Measurements from ENCODE around the gene VPS13D. TPM values are rescaled to one million over a fixed set of nuclear protein-coding genes. Genes with fewer than 3 reads are reported as not detected.

The VPS13D gene
- total and polyA plus RNA-seq, 2 of the 4 experiments (the other 2 are of a cell fraction), result 9.0 to 16.3 TPM

DNA sequence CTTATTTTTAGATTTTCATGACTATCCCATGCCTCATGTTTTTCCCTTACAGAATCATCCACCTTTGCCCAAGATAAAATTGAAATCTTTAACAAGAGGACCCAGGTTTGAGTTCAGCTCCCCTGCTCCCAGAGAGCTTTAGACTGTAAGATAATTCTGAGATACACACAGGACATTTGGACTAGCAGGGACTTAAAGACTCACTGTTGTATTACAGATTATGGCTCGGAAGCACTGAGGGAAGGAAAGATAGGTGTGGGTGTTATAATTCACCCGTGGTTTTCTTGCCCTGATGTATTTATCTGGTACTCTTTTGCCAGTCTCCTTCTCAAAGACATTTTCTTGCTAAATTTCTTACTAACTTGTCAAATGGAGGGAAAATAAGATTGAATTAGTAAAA is 238.5 kb downstream of the VPS13D start:
- H3K4me1 ChIP-seq (ENCODE audit: control insufficient read depth, insufficient read depth, low read length), result peaks cover 10% of the 10 kb centered on the region
- ChIA-PET CTCF (no interaction called here), POLR2A (ENCODE audit: unreplicated experiment) (no interaction called here)
- no peaks in the 10 kb centered on the region for H4K20me1 ChIP-seq (ENCODE audit: insufficient read depth, low read length)
- H3K9me3 ChIP-seq (ENCODE audit: control insufficient read depth, insufficient read depth, low read length), result no peaks in the 10 kb centered on the region
- H2BK20ac ChIP-seq (ENCODE audit: low read depth, low read length), result no peak overlapping the region
- no peak overlapping the region for H3K14ac ChIP-seq (replicated peaks; ENCODE audit: low read depth, low read length)
- H2AFZ ChIP-seq (replicated peaks; ENCODE audit: low read length, poor library complexity), result no peak overlapping the region
- H3K27ac ChIP-seq (ENCODE audit: insufficient read depth, low read length), result no peak overlapping the region
- H3K4ac ChIP-seq (ENCODE audit: low read depth, low read length), result peak overlapping the region; percentile 24; the same call in 1 of the 2 replicates
- H2BK5ac ChIP-seq (ENCODE audit: low read depth, low read length, poor library complexity, severe bottlenecking), result no peak overlapping the region
- dilution Hi-C loops (cut with HindIII; ENCODE audit: low sequenced_read_pairs, unreplicated experiment) (no loop called here), in situ Hi-C loops (cut with MboI; ENCODE audit: low sequenced_read_pairs) (no loop called here), intact Hi-C loops (cut with micrococcal nuclease) (no loop called here)
- H3K9me1 ChIP-seq (ENCODE audit: insufficient read depth, low read length), result peaks cover 2% of the 10 kb centered on the region
- H4K91ac ChIP-seq (ENCODE audit: insufficient read depth, low read depth, low read length), result no peak overlapping the region
- H3K23ac ChIP-seq (ENCODE audit: low read depth, low read length), result no peak overlapping the region
- DNase-seq (no peak), ATAC-seq (ENCODE audit: low read depth) (no peak)
- no peak overlapping the region for H2BK120ac ChIP-seq (ENCODE audit: low read depth, low read length)
- H3K56ac ChIP-seq (ENCODE audit: extremely low read depth, insufficient read depth, low read length), result no peak overlapping the region
- H4K8ac ChIP-seq (ENCODE audit: low read depth in 2 of 2, low read length in 2 of 2), result 0 out of 4 replicates have a peak overlapping the region, but pooled peaks of 1 of the 2 experiments have one; percentile 25
- WGBS, 2 experiments (ENCODE audit: extremely low coverage in 2 of 2, insufficient read length in 1 of 2), result no CpG with 5 or more reads among the region's 2 CpGs
- no peak overlapping the region for H4K5ac ChIP-seq (ENCODE audit: low read depth, low read length)
- no peak overlapping the region for H2AK5ac ChIP-seq (ENCODE audit: low read depth, low read length)
- peaks cover under 1 to 2% of the 10 kb centered on the region in 2 experiments; a peak in 1 of 4 replicates for H3K79me1 ChIP-seq (ENCODE audit: low read depth in 1 of 2, low read length in 2 of 2)
- no peak overlapping the region for H3K9ac ChIP-seq (ENCODE audit: low read depth, low read length)
- TF ChIP-seq CEBPB (IDR thresholded peaks at IDR 0.05; ENCODE audit: low read depth, low read length), result no peak
- no peak for TF ChIP-seq RCOR1 (IDR thresholded peaks at IDR 0.05; ENCODE audit: insufficient replicate concordance, low read length)
- H2AK9ac ChIP-seq (replicated peaks; ENCODE audit: low read depth, low read length, poor library complexity), result no peak overlapping the region
- BruUV-seq (replicated peaks), result no TSS peak
- H3K27me3 ChIP-seq (ENCODE audit: control insufficient read depth, insufficient read depth, low read length), result no peaks in the 10 kb centered on the region
- no peak overlapping the region for H3K18ac ChIP-seq (ENCODE audit: low read depth, low read length)
- H3K4me3 ChIP-seq (ENCODE audit: insufficient read depth, low read depth, low read length), result no peak overlapping the region
- no peak overlapping the region for H3K4me2 ChIP-seq (ENCODE audit: low read depth, low read length)
- no peak overlapping the region for H2BK15ac ChIP-seq (ENCODE audit: low read depth, low read length)
- H3K36me3 ChIP-seq (ENCODE audit: control insufficient read depth, insufficient read depth, low read length), result no peaks in the 10 kb centered on the region
